HG02943 (cell line): Measurements from ENCODE around the gene NSD2.
"Not testable (repeated sequence)": the region's sequence is repeated elsewhere in the genome, so short reads cannot be mapped to it uniquely, and the experiment has no call there.

Source experiments
- ATAC-seq: cut with Tn5 transposase; IDR thresholded peaks from one replicate; pipeline ENCODE4 v1.9.1; 2021; ENCODE audit warnings: mild to moderate bottlenecking, low read depth, moderate library complexity; ENCODE audit not compliant: unreplicated experiment

Gene NSD2

DNA sequence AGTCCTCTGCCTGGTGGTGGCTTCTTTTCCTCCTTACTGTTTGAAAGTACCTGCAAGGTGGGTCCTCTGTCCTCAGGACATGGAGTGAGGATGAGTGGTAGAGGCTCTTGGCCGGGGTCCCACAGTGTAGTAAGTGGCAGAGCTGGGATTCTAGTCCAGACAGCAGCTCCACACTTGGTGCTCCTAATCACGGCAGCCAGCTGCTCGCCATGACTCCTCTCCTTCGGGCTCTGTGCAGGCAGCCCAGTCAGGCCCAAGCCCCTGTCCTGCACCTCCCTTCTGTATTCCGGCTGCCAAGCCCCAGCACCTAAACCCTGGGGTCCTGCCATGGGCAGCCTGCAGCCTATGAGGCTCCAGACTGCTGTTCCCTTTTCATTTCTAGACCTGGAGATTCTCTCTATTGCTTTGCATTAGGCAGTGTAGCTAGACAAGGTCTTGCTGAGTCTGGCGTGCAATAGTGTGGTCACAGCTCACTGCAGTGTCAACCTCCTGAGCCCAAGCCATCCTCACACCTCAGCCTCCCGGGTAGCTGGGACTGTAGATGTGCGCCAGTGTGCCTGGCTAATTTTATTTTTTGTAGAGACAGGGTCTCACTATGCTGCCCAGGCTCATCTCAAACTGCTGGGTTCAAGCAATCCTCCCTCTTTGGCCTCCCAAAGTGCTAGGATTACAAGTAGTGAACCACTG, 24.9 kb downstream of the NSD2 start:
- no peak for ATAC-seq

DNA sequence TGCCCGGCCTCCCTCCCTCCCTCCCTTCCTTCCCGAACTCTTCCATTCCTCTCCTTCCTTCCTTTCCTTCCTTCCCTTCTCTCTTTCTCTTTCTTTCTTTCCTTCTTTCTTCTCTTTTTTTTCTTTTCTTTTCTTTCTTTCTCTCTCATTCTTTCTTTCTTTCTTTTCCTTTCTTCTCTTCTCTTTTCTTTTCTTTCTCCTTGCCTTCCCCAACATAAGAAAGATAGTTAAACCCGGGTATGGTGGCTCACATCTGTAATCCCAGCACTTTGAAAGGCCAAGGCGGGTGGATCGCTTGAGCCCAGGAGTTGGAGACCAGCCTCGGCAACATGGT, 25.4 kb downstream of the NSD2 start:
- no peak for ATAC-seq

DNA sequence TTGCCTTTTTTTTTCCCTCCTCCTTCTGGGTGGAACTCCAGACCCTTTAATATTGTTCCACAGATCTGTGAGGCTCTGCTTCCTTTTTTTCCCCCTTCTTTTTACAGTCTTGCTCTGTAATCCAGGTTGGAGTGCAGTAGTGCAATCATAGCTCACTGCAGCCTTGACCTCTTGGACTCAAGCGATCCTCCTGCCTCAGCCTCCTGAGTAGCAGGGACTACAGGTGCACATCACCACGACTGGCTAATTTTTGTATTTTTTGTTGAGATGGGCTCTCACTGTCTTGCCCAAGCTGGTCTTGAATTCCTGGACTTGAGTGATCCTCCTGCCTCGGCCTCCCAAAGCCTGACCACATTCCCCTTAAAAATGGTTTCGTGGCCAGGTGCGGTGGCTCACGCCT, 26.8 kb downstream of the NSD2 start:
- no peak for ATAC-seq

DNA sequence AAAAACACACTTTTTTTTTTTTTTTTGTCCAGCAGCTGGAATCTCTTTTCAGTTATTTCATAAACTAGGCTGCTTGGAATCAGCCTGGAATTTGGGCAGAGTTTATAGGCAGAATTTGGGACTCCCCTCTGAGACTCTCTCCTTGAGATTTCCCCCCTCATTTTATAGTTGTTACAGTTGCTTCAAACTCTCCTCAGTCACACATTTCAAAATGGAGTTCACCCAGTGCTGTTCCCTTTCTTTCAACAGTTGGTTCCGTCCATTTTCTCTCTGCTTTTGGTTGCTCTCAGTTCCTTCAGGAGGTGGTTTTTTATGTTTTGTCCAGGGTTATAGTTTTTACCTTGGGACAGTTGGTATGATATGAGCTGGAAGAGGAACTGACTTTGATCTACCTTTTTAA, 27.5 kb downstream of the NSD2 start:
- no peak for ATAC-seq

DNA sequence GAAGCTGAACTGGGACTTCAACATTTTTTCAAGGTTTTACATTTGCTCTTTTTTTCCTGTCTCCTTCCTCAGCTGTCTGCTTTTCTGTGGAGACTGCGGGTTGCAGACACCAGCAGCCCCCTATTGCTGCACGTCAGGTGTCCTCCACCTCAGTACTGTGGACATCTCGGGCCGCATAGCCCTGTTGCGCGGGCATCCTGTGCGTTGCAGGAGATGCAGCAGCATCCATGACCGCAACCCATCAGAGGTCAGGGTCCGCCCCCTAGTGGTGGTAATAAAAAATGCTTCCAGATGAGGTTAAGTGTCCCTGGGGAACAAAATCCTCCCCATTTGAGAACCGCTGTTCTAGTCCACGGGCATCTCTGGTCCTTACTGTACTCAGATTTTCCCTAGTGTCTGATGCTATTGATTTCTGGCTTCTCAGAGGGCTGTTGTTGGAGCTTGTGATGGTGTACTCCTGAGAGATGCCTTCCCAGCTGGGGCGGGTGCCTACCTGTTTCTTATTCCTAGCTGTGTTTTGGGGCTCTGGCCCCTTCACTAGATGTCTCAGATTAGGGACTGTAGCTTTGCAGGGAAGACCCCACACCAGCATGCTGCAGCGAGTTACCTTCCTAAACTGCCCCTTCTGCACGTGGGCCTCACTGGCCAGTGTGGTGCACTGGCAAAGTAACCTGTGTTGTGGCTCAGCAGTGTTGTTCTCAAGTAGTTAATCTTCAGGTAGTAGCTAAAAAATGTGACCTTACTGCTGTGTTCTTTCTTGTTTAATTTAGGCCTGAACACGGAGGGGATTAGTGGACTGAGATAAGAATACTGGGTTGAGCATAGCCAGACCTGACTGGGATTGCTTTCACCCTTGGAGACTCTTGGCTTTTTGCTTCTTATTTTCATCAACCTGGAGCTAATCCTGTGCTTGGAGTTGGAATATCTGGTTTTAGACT, 28.2 kb downstream of the NSD2 start:
- ATAC-seq: no peak

- no peak for ATAC-seq
Measured at GRCh38 chr4:1900087-1900433, 28.9 kb downstream of the NSD2 start.

DNA sequence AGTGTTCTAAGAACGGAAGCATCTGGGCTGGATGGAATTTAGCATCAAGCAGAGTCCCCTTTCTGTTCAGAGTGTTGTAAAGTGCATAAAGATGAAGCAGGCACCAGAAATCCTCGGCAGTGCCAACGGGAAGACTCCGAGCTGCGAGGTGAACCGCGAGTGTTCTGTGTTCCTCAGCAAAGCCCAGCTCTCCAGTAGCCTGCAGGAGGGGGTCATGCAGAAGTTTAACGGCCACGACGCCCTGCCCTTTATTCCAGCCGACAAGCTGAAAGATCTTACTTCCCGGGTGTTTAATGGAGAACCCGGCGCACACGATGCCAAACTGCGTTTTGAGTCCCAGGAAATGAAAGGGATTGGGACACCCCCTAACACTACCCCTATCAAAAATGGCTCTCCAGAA, 29.4 kb downstream of the NSD2 start:
- ATAC-seq: no peak

DNA sequence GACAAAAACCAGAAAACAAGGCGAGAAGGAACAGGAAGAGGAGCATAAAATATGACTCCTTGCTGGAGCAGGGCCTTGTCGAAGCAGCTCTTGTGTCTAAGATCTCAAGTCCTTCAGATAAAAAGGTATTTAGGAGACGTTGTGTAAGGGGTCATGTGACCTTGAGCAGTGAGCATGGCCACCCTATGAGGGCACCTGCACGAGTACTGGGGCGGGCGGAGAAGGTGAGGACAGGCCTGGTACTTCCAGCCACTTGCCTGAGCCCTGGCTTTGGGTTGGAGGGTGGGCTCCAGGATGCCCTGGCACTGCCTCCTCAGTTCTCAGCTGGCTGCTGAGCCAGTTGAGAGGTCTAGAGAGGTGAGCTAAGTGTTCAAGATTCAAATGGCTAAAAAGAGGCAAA, 29.9 kb downstream of the NSD2 start:
- ATAC-seq: no peak

DNA sequence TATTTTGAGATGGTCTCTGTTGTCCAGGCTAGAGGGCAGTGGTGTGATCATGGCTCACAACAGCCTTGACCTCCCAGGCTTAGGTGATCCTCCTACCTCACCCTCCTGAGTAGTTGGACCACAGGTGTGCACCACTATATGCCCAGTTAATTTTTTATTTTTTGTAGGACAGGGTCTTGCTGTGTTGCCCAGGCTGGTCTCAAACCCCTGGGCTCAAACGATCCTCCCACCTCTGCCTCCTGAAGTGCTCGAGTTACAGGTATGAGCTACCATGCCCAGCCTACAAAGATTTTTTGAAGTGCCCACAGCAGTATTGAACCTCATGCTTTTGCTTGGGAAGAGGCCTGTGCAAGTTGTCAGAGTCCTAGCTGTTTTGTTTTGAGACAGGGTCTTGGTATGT, 31.1 kb downstream of the NSD2 start:
- no peak for ATAC-seq

- ATAC-seq: no peak
Measured at GRCh38 chr4:1903035-1903434, 31.8 kb downstream of the NSD2 start.

DNA sequence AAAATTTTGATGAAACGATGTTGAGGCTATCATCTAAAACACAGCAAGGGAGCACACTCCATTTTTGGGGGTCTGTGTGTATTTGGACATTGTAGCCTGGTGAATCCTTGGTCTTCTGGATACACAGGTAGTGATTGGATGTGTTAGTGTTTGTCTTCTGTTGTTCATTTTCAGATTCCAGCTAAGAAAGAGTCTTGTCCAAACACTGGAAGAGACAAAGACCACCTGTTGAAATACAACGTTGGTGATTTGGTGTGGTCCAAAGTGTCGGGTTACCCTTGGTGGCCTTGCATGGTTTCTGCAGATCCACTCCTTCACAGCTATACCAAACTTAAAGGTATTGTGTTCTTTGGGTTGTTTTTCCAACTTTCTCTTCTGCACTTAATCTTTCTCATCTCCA, 32.8 kb downstream of the NSD2 start:
- ATAC-seq: no peak

DNA sequence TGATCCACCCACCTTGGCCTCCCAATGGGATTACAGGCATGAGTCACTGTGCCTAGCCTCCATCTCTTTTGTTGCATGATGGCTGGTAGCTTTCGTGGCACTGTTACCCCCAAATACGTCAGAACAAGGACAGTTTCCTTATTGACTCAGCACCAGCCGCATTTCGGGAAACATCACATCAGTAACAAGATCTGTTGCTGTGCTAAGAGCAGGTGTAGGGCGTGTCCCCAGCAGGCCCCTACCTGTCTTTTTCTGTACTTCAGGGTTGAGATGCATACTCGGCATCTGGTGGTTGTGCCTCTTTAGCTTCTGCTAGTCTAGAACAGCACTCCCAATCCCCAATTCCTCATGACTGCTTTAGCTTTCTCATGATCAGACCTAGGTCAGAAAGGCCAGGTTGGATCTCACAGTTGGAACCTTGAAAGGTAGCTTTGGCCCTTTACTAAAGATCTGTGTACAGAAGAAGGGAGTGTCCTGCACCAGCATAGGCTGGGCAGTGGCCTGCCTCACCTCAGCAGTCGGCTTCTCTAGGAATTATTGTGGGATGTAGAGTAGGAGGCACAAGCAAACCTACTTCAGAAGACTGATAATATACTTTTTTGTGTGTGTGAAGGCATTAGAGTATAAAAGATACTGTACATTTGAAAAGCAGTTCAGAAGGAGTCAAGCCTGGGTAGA, 36.8 kb downstream of the NSD2 start:
- no peak for ATAC-seq

DNA sequence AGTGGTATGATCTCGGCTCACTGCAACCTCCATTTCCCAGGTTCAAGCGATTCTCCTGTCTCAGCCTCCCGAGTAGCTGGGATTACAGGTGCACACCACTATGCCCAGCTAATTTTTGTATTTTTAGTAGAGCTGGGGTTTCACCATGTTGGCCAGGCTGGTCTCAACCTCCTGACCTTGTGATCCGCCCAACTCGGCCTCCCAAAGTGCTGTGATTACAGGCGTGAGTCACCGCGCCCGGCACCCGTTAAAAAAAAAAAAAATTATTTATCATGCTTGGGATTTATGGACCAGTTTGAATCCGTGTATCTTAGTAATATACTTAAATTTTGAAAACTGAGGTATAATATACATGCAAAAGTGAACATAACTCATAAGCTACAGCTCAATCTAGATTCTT, 38.5 kb downstream of the NSD2 start:
- ATAC-seq: not testable (repeated sequence)

DNA sequence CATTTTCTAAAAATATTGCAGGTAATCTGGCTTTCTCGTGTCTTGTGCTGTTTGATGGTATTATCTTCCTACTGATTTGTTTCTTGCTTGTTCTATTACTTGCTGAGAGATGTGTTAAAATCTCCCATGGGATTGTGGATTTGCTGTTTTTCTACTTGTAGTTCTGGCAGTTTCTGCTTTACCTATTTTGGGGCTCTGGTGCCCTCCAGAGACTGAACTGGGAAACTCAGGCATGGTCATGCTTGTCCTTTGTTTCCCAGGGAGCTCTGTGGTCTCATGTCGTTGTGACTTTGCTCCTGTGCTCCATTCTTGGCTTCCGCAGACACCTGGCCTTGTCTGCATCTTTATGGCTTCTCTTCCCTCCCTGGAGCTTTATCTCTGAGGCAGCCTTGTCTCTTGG, 39.5 kb downstream of the NSD2 start:
- ATAC-seq: no peak

GRCh38 chr4:1911316-1911715, 40.1 kb downstream of the NSD2 start:
- ATAC-seq: not testable (repeated sequence)

- ATAC-seq: no peak
Measured at GRCh38 chr4:1922821-1923220, 51.6 kb downstream of the NSD2 start.

- no peak for ATAC-seq
Measured at GRCh38 chr4:1927675-1928074, 56.5 kb downstream of the NSD2 start.

- ATAC-seq: no peak
Measured at GRCh38 chr4:1928356-1929239, 57.4 kb downstream of the NSD2 start.

DNA sequence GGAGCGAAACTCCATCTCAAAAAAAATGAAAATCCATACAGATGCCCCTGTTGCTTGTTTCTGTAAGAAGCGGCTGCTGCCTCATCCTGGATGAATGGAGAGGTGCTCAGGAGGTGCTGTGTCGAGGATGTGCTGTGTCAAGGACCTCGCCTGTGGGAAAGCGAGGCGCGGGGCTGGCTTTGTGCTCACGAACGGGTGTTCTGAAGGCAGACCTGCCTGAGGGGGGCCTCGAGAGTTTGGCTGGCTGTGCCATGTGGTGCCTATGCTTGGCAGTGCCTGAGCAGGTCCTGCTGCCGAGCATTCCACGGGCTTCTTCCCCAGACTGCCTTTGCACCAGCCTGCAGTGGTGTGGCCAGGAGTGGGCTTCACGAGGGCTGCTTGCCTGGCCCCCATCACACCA, 61.5 kb downstream of the NSD2 start:
- ATAC-seq: no peak

- no peak for ATAC-seq
Measured at GRCh38 chr4:1933700-1934099, 62.5 kb downstream of the NSD2 start.

DNA sequence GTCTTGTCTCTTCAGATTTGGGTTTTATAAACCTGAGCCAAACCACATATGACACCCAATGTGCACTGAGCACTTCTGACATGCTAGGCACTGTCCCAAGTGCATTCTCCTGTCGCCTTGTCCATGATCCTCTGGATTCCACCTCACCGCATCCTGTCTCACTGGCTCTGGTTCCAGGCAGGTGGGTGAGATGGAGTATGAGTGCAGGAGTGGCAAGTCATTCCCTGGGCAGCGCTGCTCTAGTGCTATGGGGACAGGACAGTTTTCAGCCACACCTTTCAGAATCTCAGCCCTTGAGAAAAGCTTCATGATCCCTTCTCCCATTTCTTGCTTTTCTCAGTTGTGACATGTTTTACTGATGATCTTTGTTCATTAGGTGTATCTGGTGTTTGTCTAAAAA, 66.4 kb downstream of the NSD2 start:
- no peak for ATAC-seq
